Lower leg skin (tissue), 3 donors: Measurements from ENCODE around the gene COBL.

Source experiments
- POLR2A ChIP-seq, 2 donors: fragments of 450-650 bp; IDR thresholded peaks; one replicate each; pipeline ENCODE4 v1.6.1; 2016 to 2017; ENCODE audit warnings: antibody characterized with exemption in 2 of 2, mild to moderate bottlenecking in 1 of 2, moderate library complexity in 1 of 2
- TF ChIP-seq, protein P1 (sequence below), 3 donors: fragments of 450-650 bp; IDR thresholded peaks; one replicate each; pipeline ENCODE4 v1.5.1; 2016; ENCODE audit warnings: antibody characterized with exemption in 3 of 3, mild to moderate bottlenecking in 3 of 3, moderate library complexity in 2 of 3

DNA sequence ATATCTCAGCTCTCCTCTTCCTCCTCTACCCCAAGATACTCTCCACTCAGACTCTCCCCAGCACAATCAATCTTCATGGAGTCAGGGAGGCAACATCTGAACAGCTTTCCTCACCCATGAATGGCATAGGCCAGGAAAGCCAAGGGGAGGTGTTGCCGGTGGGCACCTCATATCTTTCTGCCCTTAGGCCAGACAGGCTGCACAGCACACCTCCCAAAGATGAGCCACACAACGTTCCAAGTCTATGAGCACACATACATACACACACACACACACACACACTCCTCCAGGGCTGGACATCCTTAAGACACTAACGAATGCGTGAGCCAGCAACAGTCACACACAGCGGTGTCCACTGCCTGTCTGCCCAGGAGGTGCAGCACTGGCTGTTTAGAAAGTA lies 17.7 kb downstream of the COBL start:
- TF ChIP-seq, protein P1, sequence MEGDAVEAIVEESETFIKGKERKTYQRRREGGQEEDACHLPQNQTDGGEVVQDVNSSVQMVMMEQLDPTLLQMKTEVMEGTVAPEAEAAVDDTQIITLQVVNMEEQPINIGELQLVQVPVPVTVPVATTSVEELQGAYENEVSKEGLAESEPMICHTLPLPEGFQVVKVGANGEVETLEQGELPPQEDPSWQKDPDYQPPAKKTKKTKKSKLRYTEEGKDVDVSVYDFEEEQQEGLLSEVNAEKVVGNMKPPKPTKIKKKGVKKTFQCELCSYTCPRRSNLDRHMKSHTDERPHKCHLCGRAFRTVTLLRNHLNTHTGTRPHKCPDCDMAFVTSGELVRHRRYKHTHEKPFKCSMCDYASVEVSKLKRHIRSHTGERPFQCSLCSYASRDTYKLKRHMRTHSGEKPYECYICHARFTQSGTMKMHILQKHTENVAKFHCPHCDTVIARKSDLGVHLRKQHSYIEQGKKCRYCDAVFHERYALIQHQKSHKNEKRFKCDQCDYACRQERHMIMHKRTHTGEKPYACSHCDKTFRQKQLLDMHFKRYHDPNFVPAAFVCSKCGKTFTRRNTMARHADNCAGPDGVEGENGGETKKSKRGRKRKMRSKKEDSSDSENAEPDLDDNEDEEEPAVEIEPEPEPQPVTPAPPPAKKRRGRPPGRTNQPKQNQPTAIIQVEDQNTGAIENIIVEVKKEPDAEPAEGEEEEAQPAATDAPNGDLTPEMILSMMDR (IDR thresholded peaks at IDR 0.05), result no peak
- TF ChIP-seq POLR2A (IDR thresholded peaks at IDR 0.05), result no peak
